Retina (tissue), 1 donor: ENCODE measurements around the gene OR10A6.

ENCODE experiments used
- DNase-seq: peaks from one replicate; pipeline ENCODE4 v3.0.0-alpha.2; 2016

OR10A6 gene

GRCh38 chr11:7909585-7910285 lies 21.3 kb downstream of the OR10A6 start:
- no peak for DNase-seq

- no peak for DNase-seq
Measured at GRCh38 chr11:7907121-7907520, 23.9 kb downstream of the OR10A6 start.

GRCh38 chr11:7906481-7906880 lies 24.6 kb downstream of the OR10A6 start:
- DNase-seq, result no peak

GRCh38 chr11:7905961-7906429 lies 25.1 kb downstream of the OR10A6 start:
- DNase-seq, result no peak

- no peak for DNase-seq
Measured at GRCh38 chr11:7905549-7905948, 25.5 kb downstream of the OR10A6 start.

GRCh38 chr11:7904917-7905316 lies 26.2 kb downstream of the OR10A6 start:
- DNase-seq, result peak; percentile 19

- no peak for DNase-seq
Measured at GRCh38 chr11:7903940-7904339, 27.1 kb downstream of the OR10A6 start.

GRCh38 chr11:7901319-7901854 lies 29.7 kb downstream of the OR10A6 start:
- DNase-seq, result no peak

GRCh38 chr11:7900686-7901085 lies 30.4 kb downstream of the OR10A6 start:
- no peak for DNase-seq

- DNase-seq, result no peak
Measured at GRCh38 chr11:7899418-7899817, 31.6 kb downstream of the OR10A6 start.

GRCh38 chr11:7898666-7899283 lies 32.3 kb downstream of the OR10A6 start:
- DNase-seq, result no peak

- DNase-seq, result no peak
Measured at GRCh38 chr11:7896009-7896785, 34.9 kb downstream of the OR10A6 start.

GRCh38 chr11:7894251-7894650 lies 36.8 kb downstream of the OR10A6 start:
- no peak for DNase-seq

- no peak for DNase-seq
Measured at GRCh38 chr11:7893796-7894195, 37.3 kb downstream of the OR10A6 start.

- DNase-seq, result peak; percentile 55
Measured at GRCh38 chr11:7892840-7893254, 38.2 kb downstream of the OR10A6 start.

GRCh38 chr11:7892059-7892699 lies 38.9 kb downstream of the OR10A6 start:
- DNase-seq, result peak; percentile 16

GRCh38 chr11:7890417-7891172 lies 40.5 kb downstream of the OR10A6 start:
- no peak for DNase-seq

- DNase-seq, result no peak
Measured at GRCh38 chr11:7889985-7890384, 41.1 kb downstream of the OR10A6 start.

- no peak for DNase-seq
Measured at GRCh38 chr11:7882860-7883259, 48.2 kb downstream of the OR10A6 start.
